Stimulated activated CD8-positive, alpha-beta memory T cell treated with anti-CD3 and anti-CD28 coated beads, Interleukin-7, amount 100 ng/mL, for 48 hours (primary cell): Measurements from ENCODE around the gene SNX9.
"Not testable (repeated sequence)": the region's sequence is repeated elsewhere in the genome, so short reads cannot be mapped to it uniquely, and the experiment has no call there.

Experiments used
- DNase-seq, 2 donors: peaks; one replicate each; pipeline ENCODE4 v3.0.0-alpha.2; 2020; ENCODE audit warnings: low read depth in 1 of 2; ENCODE audit errors: extremely low read depth in 1 of 2

SNX9 gene

DNA sequence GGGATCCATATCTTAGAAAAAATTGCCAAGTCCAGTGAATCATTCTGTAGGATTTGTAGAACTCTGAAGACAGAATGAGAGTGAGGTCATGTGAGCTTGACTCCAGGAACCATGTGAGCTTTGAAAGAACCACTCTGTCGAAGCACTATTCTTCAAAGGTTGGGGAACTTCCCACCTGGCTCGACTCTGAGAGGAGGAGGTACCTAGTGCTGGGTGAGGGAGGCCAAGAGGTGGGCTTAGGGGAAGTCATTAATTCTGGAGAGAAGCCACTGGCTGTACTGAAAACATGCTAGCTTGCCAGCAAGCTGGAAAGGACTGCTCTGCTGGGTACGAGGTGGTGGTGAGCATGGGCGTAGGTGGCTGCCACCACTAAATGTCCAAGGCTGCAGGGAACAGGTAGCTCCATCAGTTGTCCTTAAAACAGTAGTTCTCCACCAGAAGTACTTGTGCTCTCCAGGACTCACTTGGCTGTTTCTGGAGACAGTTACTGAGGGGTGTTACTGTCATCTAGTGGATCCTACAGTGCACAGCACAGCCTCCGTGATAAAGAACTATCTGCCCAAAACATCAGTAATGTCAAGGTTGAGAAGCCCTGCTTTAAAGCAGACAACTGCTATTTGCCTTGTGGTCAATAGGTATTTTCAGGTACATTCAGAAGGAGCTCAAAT is 124.0 kb downstream of the SNX9 start:
- no peak for DNase-seq

DNA sequence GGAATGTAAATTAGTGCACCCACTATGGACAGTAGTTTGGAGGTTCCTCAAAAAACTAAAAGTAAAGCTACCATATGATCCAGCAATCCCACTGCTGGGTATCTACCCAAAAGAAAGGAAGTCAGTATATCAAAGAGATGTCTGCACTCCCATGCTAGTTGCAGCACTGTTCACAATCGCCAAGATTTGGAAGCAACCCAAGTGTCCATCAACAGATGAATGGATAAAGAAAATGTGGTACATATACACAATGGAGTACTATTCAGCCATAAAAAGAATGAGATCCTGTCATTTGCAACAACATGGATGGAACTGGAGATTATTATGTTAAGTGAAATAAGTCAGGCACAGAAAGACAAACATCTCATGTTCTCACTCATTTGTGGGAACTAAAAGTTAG is 127.9 kb downstream of the SNX9 start:
- DNase-seq: not testable (repeated sequence)

DNA sequence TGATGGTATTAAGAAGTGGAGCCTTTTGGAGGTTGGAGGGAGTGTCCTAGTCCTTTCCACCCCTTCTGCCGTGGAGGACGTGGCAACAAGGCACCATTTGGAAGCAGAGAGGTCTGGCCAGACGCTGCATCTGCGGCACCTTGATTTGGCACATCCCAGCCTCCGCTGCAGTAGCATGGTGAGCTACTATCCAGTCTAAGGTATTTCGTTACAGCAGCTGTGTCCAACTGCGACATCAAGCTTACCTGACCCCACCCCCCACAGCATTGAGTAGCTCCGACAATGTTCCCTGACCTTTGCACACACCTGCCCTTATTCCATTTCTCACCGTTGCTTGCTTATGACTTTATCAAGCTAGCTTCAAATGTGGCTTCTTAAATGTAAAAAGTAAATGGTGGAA is 128.8 kb downstream of the SNX9 start:
- no peak for DNase-seq

DNA sequence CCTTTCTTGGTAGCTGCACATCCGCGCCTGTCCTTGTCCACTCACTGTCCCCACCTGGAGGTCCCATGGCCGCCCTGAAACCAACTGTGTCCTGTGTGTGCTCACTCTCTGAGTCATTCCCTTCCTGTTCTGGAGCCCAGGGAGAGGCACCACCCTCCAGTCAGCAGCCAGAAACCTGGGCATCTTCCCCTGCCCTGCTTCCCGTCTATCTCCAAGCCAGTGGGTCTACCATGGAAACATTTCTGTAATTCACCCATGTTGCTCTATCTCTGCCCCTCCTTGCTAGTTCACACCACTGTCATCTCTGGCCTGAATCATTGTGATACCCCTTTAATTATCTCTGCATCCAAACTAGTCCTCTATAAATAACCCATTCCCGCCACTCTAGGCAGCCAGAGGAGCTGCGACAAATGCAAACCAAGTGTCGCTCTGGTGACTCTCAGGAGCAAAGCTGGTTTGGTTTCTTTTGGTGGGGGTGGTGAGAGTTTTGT is 129.9 kb downstream of the SNX9 start:
- no peak for DNase-seq

DNA sequence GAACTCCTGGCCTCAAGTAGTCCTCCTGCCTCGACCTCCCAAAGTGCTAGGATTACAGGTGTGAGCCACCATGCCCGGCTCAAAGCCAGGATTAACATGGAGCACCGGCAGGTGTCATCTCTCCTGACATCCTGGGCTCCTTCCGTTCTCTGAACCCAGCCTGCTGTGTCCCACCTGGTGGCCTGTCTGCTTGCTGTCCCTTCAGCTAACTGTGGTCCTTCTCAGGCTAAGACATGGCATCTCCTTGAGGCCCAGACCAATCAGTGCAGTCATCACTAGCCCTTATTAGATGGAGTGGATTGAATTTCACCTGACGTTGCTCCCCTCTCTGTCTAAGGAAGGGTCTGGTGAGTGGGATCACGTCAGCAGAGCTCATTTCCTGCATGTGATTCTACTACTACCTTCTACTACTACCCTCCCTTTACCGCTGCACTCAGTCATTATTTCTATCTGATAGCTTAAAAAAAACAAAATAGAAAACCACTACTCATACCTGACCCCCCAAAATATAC is 130.6 kb downstream of the SNX9 start:
- DNase-seq: no peak

DNA sequence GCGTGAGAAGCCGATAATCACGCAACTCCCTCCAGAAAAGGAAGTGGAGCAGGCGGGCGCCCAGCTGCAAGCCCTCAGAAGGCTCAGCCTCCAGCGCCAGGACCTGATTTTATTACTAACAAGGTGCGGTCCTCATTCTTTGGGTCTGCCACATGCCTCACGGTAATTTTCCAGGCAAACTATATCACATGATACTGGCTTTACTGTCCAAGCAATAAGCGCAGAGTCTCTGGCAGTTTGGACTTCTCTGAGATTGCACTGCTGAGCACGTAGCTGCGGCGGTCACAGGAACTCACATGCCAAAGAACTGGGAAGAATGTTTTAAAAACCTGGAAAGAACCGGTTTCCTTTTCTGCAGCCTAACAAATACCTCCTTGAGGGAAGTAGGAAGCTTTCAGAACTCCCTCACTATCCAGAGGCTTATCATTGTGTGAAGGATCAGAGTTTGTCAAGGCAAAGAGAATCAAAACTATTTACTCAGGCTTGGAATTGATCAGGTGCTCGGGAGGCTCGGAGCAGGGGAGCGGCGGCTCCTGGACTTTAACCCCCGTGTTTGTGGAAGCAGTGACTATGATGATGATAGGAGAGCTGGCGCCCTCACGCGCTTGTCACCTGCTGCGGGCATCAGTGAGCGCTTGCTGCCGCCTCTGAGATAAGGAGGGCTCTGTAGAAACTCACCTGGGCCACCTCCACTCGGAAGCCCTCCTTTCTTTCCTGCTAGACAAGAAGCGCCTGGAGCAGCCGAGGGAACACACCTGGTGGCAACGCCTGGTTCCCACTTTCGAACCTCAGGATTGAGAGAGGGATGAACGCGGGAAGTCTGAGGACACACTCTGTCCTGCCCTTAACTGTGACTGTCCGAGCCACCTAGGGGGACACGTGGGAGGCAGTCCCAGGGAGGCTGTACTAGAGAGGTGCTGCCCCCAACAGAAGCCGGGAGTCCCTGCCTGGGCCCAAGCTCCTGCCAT is 131.4 kb downstream of the SNX9 start:
- DNase-seq: no peak

DNA sequence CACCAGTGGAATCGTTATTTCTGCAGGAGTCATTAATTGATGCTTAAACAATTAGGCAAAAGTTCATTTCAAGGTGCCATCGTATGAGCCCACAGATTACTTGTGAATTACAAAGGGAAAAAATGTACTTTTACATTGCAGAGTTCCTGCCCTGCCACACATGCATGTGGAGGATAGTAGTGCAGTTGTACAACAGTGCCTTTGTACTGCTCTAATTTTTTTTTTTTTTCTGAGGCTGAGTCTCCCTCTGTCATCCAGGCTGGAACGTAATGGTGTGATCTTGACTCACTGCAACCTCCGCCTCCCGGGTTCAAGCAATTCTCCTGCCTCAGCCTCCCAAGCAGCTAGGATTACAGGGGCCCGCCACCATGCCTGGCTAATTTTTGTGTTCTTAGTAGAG is 132.6 kb downstream of the SNX9 start:
- no peak for DNase-seq

DNA sequence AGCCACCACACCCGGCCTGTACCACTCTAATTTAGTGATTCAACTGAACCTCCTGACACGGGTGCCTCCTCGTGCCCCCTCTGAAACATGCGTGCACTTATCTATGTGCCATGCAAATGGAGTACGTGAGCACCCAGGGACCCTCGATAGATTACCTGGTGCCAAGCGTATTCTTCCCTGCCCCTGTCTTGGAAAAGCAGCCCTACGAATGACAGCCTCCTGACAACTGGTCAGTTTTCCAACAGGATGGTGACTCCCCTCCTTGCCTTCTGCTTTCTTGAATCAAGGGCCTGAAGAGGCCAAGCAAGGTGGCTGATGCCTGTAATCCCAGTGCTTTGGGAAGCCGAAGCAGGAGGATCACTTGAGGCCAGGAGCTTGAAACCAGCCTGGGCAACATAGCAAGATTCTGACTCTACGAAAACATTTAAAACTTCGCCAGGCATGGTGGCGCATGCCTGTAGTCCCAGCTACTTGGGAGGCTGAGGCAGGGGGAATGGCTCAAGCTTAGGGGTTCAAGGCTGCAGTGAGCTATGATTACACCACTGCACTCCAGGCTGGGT is 133.2 kb downstream of the SNX9 start:
- DNase-seq: no peak

DNA sequence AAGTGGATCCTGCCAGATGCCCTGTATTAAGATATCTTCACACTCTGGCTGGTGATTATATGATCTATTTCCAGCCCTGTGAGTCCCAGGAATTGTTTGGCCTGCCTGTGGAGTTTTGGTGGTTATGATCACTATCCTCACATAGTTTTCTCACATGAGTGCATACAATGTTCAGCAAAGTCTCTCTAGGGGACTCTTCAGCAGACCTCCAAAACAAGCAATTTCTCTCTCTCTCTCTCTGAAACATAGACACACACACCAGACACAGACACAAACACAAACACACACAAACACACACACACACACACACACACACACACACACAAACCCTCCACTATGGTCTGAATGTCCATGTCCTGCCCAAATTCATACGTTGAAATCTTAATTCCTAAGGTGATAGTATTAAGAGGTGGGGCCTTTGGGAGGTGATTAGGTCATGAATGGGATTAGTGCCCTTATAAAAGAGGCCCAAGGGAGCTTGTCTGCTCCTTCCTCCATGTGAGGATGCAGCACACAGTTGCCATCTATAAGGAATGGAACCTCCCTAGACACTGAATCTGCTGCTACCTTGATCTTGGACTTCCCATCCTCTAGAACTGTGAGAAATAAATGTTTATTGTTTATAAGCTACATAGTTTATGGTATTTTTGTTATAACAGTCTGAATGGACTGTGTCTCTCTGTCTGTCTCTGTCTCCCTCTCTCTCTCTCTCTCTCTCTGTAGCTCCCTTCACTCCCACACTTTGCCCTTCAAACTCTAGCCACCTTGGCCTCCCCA is 136.6 kb downstream of the SNX9 start:
- DNase-seq: no peak

DNA sequence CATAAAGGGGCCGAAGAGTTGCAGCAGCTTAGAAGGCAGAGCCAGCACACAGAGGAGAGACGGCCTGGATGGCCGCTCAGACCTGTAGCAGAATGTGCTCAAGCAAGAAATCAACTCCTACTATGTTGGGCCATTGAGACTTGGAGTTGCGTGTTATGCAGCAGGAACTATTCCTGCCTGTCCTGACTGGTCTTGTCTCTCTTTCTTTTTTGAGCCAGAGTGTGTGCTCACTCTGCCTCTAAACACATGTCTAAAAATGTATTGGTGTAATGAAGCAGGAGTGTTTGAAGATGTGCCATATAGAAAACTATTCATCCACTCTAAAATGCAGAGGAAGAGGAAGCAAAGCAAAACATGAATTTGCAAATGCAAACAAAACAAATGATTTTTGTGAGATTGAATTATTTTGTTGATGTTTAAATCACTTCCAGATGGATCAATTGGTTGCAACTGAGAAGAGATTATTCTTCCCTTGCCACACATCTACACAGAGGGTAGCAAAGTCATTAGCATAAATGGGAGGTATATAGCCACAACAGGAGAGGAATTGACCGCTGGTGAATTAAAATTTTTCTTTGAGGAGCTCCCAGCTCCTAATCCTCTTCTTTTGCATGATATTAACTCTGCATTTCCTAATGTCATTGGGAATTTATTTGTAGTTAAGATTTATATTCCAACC is 138.2 kb downstream of the SNX9 start:
- DNase-seq: no peak

DNA sequence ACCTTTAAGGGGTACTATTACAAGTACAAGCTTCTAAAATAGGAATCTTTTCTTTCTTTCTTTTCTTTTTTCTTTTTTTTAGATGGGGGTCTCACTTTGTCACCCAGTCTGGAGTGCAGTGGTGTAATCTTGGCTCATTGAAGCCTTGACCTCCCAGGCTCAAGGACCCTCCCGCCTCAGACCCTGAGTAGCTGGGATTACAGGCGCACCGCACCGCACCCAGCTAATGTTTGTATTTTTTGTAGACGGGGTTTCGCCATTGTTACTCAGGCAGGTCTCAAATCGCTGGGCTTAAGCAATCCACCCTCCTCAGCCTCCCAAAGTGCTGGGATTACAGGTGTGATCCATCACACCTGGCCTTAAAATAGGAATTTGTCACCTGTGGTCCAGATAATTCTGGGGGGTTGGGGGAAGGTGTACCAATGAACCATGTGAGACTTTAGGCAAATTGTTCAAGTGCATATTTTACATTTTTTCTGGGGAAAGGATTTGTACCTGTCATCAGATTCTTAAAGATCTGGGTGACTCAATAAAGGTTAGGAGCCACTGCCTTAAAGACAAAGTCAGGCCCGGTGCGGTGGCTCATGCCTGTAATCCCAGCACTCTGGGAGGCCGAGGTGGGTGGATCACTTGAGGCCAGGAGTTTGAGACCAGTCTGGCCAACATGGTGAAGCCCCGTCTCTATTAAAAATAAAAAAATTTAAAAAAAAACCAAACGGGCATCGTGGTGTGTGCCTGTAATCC is 139.0 kb downstream of the SNX9 start:
- DNase-seq: no peak

DNA sequence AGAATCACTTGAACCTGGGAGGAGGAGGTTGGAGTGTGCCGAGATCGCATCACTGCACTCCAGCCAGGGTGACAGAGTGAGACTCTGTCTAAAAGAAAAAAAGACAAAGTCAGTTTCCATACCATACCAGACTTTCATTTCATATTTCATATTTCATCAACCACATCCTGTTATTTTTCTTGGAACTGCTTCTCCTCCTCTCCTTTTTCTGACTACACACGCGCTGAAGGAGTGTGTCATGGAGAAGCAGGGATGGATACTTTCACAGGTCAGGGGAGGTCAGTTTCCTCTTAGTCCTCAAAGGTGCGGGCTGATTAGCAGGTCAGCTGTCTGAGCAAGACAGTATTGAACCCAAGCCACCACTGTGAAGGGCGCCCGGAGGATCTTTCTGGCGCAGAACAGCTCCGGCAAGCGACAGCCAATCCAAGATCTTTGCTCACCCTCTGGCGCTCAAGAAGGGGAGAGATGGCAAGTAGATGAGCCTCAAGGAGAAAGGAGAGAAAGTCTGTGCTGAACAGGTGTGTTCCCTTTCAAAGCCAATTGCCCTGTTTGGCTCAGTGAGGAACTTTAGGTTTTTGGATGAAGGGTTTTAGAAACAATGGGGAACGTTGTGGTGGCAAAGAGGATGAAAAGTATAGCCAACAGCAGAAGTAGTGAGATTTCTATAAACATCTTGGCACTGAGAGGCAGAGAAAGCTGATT is 139.7 kb downstream of the SNX9 start:
- no peak for DNase-seq

DNA sequence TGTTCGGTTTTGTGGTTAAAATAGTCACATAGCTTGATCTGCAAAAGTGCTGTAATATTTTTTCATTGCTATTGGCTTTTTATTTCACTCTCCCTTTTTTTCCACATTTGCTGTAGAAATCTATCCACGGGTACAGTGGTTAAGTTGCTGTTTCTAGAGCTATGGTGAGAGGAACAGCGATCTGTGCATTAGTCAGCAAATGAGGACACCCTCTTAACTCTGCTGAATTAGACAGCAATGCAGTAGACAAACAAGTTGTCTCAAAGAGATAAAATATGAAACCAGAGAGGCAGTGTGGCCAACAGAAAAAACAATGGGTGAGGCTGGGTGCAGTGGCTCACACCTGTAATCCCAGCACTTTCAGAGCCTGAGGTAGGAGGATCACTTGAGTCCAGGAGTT is 141.1 kb downstream of the SNX9 start:
- DNase-seq: no peak

DNA sequence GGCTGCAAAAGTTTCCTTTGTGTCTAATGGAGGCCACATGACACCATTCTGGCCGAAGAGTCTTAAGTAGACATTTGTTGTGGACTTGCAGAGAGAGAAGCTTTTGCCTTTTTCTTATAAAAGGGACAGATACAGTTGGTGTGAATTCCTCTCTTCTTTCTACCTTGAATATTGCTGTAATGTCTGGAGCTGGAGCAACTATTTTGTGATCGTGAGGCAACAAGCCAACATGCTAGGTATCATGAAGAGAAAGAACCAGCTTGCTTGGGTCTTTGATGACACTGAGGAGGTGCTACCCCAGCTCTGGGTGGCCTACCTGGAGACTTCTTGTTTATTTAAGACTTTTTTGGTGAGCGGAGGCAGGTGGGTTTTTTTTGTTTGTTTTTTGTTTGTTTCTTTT is 142.3 kb downstream of the SNX9 start:
- no peak for DNase-seq

DNA sequence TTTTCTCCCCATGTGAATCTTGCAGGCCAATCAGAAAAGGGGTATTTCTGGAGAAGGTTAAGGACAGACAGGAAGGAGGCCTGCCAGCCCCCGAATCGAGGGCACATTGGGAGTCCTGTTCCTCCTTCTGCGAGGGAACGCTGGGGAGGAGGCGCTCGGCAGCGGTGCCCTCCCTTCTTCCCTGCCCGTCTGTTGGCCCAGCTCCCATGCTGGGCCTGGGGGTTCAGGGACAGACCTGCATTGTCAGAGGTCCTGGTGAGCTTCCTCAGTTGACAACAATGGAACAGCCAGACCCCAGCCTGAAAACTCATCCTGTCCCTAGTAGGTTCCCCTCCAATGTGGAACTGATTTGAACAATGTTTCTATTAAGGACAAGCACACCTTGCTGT is 143.5 kb downstream of the SNX9 start:
- DNase-seq: no peak

DNA sequence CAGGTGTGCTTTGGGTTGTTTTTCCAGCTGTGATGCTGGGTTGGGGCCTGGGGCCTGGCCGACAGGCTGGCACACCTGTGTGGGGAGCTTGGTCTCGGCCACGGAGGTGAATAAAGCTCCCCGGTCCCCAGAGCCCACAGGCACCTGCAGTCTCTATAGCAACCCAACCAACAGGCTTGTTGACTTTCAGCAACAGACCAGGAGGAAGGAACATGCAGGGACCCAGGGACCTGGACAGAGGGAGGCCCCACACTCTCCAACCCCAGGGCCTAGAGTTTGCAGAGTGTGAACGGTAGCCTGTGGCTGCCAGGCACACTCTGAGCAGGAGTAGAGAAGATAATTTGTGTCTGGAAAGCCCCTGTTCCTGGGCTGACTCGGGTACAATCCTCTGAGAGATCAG is 144.0 kb downstream of the SNX9 start:
- DNase-seq: no peak

DNA sequence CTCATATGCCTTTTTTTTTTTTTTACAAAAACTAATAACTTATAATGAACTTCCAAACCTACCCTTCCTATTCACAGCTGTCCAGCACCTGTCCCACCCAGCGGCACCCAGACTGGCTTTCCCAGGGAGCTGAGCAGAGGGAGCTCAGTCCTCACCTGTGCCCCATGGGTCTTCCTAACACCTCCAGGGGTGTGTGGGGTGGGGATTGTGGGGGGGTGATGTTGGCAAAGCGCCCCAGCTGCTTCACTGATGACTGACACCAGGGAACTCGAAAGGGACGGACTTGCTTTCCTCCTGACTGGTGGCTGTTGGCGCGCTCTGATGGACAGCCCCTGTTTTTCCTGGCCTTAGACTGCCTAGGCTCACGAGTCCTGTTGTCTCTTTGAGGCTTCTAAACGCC is 144.4 kb downstream of the SNX9 start:
- no peak for DNase-seq

DNA sequence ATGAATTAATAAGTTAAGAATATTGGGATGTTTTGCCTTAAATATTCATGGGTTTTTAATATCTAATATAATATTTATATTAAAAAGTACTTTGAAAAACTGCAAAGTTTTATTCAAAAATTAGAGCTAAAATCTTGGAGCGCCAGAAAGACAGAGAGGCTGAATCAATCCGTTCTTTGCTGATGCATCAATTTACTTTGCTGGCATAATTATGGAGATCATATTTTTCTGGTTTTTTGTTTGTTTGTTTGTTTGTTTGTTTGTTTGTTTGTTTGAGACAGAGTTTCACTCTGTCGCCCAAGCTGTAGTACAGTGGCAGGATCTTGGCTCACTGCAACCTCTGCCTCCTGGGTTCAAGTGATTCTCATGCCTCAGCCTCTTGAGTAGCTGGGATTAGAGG is 149.1 kb downstream of the SNX9 start:
- not testable (repeated sequence) for DNase-seq

DNA sequence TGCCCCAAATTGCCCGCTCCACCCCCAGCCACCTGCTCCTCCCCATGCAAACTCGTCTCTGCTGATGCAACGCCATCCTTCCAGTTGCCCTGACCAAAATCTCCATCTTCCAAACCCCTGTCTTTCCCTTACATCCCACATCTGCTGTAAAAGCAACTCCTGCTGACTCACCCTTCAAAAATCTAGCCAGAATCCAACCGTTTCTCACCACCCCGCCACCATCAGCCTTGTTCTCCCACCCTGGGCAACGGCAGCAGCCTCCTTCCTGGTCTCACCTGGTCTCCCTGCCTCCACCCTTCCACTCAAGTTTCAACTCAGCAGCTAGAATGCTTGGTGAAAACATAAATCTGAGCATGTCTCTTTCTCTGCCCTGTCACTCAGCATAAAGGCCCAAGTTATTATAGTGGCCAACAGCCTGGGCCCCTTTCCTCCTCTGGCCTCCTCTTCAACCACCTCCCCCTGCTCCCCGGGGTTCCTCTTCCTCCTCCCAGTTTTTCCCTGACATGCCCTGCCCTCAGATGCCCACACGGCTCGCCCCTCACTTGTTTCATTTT is 151.4 kb downstream of the SNX9 start:
- DNase-seq: no peak
